Central memory CD8-positive, alpha-beta T cell (primary cell): ENCODE results near the gene BICD1.

ENCODE experiments used
- ATAC-seq: fragments of 150-1000 bp; cut with Tn5 transposase; replicated peaks from 2 replicates; pipeline ENCODE4 v1.10.0; 2022; ENCODE audit warnings: mild to moderate bottlenecking, moderate FRiP score, moderate number of reproducible peaks; ENCODE audit not compliant: poor library complexity, severe bottlenecking; ENCODE audit errors: extremely low read depth
- DNase-seq, 2 donors: peaks; one replicate each; pipeline ENCODE4 v3.0.0; 2021; ENCODE audit warnings: low spot score in 2 of 2
- H3K27ac Mint-ChIP-seq: one replicate; pipeline ENCODE4 v1.8.0; 2022; ENCODE audit warnings: low read depth, mild to moderate bottlenecking, moderate library complexity, mixed read lengths
- H3K27me3 Mint-ChIP-seq: one replicate; pipeline ENCODE4 v1.8.0; 2022; ENCODE audit warnings: mixed read lengths
- H3K36me3 Mint-ChIP-seq: one replicate; pipeline ENCODE4 v1.8.0; 2022; ENCODE audit warnings: mild to moderate bottlenecking, moderate library complexity, mixed read lengths; ENCODE audit not compliant: insufficient read depth
- H3K4me1 Mint-ChIP-seq: one replicate; pipeline ENCODE4 v1.8.0; 2022; ENCODE audit warnings: mixed read lengths
- H3K4me3 Mint-ChIP-seq: one replicate; pipeline ENCODE4 v1.8.0; 2022; ENCODE audit warnings: mild to moderate bottlenecking, moderate library complexity, mixed read lengths
- H3K9me3 Mint-ChIP-seq: one replicate; pipeline ENCODE4 v1.8.0; 2022; ENCODE audit warnings: mixed read lengths

The BICD1 gene

GRCh38 chr12:32106517-32107358, at the start of gene BICD1:
TSS of gene BICD1 (plus strand) at chr12:32106847. CDS start at chr12:32107332, 485 bp downstream.
- Mint-ChIP-seq H3K9me3 (no peaks in the 10 kb centered on the region), H3K27ac (peak within 1 kb of the TSS; percentile 85), H3K4me3 (peak within 1 kb of the TSS; percentile 89), H3K4me1 (peaks cover 31% of the 10 kb centered on the region), H3K36me3 (peaks cover 5% of the 10 kb centered on the region), H3K27me3 (no peaks in the 10 kb centered on the region)
- DNase-seq (peak; percentile 32 to 53), ATAC-seq (peak; percentile 78)

GRCh38 chr12:32061033-32061432, 45.6 kb upstream of the BICD1 start:
- no peaks in the 10 kb centered on the region for H3K9me3 Mint-ChIP-seq
- H3K4me1 Mint-ChIP-seq = no peaks in the 10 kb centered on the region
- no peak overlapping the region for H3K4me3 Mint-ChIP-seq
- H3K36me3 Mint-ChIP-seq = no peaks in the 10 kb centered on the region
- ATAC-seq (no peak), DNase-seq (no peak)
- no peaks in the 10 kb centered on the region for H3K27me3 Mint-ChIP-seq
- H3K27ac Mint-ChIP-seq = no peak overlapping the region

- Mint-ChIP-seq H3K4me1 (no peaks in the 10 kb centered on the region), H3K4me3 (no peak overlapping the region), H3K27me3 (no peaks in the 10 kb centered on the region), H3K9me3 (no peaks in the 10 kb centered on the region), H3K27ac (no peak overlapping the region), H3K36me3 (no peaks in the 10 kb centered on the region)
- ATAC-seq = no peak
- no peak for DNase-seq
These were observed 43.8 kb upstream of the BICD1 start for GRCh38 chr12:32062881-32063280.

- no peak overlapping the region for H3K4me3 Mint-ChIP-seq
- H3K27me3 Mint-ChIP-seq = no peaks in the 10 kb centered on the region
- ATAC-seq (no peak), DNase-seq (no peak)
- H3K27ac Mint-ChIP-seq = no peak overlapping the region
- H3K36me3 Mint-ChIP-seq = no peaks in the 10 kb centered on the region
- H3K9me3 Mint-ChIP-seq = no peaks in the 10 kb centered on the region
- no peaks in the 10 kb centered on the region for H3K4me1 Mint-ChIP-seq
These were observed 42.9 kb upstream of the BICD1 start for GRCh38 chr12:32063796-32064195.

- H3K9me3 Mint-ChIP-seq = no peaks in the 10 kb centered on the region
- H3K27me3 Mint-ChIP-seq = no peaks in the 10 kb centered on the region
- H3K4me3 Mint-ChIP-seq = no peak overlapping the region
- H3K4me1 Mint-ChIP-seq = no peaks in the 10 kb centered on the region
- H3K36me3 Mint-ChIP-seq = peaks cover 2% of the 10 kb centered on the region
- ATAC-seq (no peak), DNase-seq (no peak)
- no peak overlapping the region for H3K27ac Mint-ChIP-seq
These were observed 40.4 kb upstream of the BICD1 start for GRCh38 chr12:32066206-32066605.

GRCh38 chr12:32069071-32069470, 37.6 kb upstream of the BICD1 start:
- Mint-ChIP-seq H3K9me3 (no peaks in the 10 kb centered on the region), H3K4me1 (no peaks in the 10 kb centered on the region), H3K27me3 (no peaks in the 10 kb centered on the region), H3K27ac (no peak overlapping the region), H3K4me3 (no peak overlapping the region), H3K36me3 (peaks cover 2% of the 10 kb centered on the region)
- ATAC-seq (no peak), DNase-seq (no peak)

- Mint-ChIP-seq H3K27ac (no peak overlapping the region), H3K4me3 (no peak overlapping the region), H3K27me3 (no peaks in the 10 kb centered on the region), H3K4me1 (no peaks in the 10 kb centered on the region), H3K36me3 (peaks cover 2% of the 10 kb centered on the region), H3K9me3 (no peaks in the 10 kb centered on the region)
- ATAC-seq (no peak), DNase-seq (no peak)
These were observed 36.9 kb upstream of the BICD1 start for GRCh38 chr12:32069731-32070130.

- no peaks in the 10 kb centered on the region for H3K27me3 Mint-ChIP-seq
- no peaks in the 10 kb centered on the region for H3K9me3 Mint-ChIP-seq
- no peak overlapping the region for H3K27ac Mint-ChIP-seq
- peaks cover 2% of the 10 kb centered on the region for H3K36me3 Mint-ChIP-seq
- ATAC-seq (no peak), DNase-seq (no peak)
- no peaks in the 10 kb centered on the region for H3K4me1 Mint-ChIP-seq
- H3K4me3 Mint-ChIP-seq = no peak overlapping the region
These were observed 36.3 kb upstream of the BICD1 start for GRCh38 chr12:32070370-32070769.

GRCh38 chr12:32072102-32072501, 34.5 kb upstream of the BICD1 start:
- H3K9me3 Mint-ChIP-seq = no peaks in the 10 kb centered on the region
- no peak for DNase-seq
- no peak overlapping the region for H3K4me3 Mint-ChIP-seq
- no peaks in the 10 kb centered on the region for H3K4me1 Mint-ChIP-seq
- ATAC-seq = no peak
- no peaks in the 10 kb centered on the region for H3K27me3 Mint-ChIP-seq
- peaks cover 2% of the 10 kb centered on the region for H3K36me3 Mint-ChIP-seq
- H3K27ac Mint-ChIP-seq = no peak overlapping the region

GRCh38 chr12:32074432-32074831, 32.2 kb upstream of the BICD1 start:
- no peak for DNase-seq
- Mint-ChIP-seq H3K9me3 (no peaks in the 10 kb centered on the region), H3K27ac (no peak overlapping the region), H3K27me3 (no peaks in the 10 kb centered on the region), H3K4me1 (no peaks in the 10 kb centered on the region), H3K36me3 (peaks cover 2% of the 10 kb centered on the region), H3K4me3 (no peak overlapping the region)
- no peak for ATAC-seq

GRCh38 chr12:32076941-32077340, 29.7 kb upstream of the BICD1 start:
- DNase-seq (no peak), ATAC-seq (no peak)
- H3K4me3 Mint-ChIP-seq = no peak overlapping the region
- no peaks in the 10 kb centered on the region for H3K27me3 Mint-ChIP-seq
- no peaks in the 10 kb centered on the region for H3K9me3 Mint-ChIP-seq
- no peaks in the 10 kb centered on the region for H3K36me3 Mint-ChIP-seq
- no peaks in the 10 kb centered on the region for H3K4me1 Mint-ChIP-seq
- no peak overlapping the region for H3K27ac Mint-ChIP-seq

GRCh38 chr12:32080435-32080834, 26.2 kb upstream of the BICD1 start:
- no peaks in the 10 kb centered on the region for H3K4me1 Mint-ChIP-seq
- H3K27me3 Mint-ChIP-seq = no peaks in the 10 kb centered on the region
- H3K27ac Mint-ChIP-seq = no peak overlapping the region
- no peak overlapping the region for H3K4me3 Mint-ChIP-seq
- ATAC-seq (no peak), DNase-seq (no peak)
- H3K36me3 Mint-ChIP-seq = no peaks in the 10 kb centered on the region
- H3K9me3 Mint-ChIP-seq = no peaks in the 10 kb centered on the region

- Mint-ChIP-seq H3K4me1 (no peaks in the 10 kb centered on the region), H3K27me3 (no peaks in the 10 kb centered on the region), H3K9me3 (no peaks in the 10 kb centered on the region), H3K36me3 (no peaks in the 10 kb centered on the region), H3K27ac (no peak overlapping the region), H3K4me3 (no peak overlapping the region)
- ATAC-seq = no peak
- no peak for DNase-seq
These were observed 23.2 kb upstream of the BICD1 start for GRCh38 chr12:32083489-32083888.
